ENCODE data around the gene ACVR1B.
"Not testable (repeated sequence)": the region's sequence is repeated elsewhere in the genome, so short reads cannot be mapped to it uniquely, and the experiment has no call there.

Gene ACVR1B

DNA sequence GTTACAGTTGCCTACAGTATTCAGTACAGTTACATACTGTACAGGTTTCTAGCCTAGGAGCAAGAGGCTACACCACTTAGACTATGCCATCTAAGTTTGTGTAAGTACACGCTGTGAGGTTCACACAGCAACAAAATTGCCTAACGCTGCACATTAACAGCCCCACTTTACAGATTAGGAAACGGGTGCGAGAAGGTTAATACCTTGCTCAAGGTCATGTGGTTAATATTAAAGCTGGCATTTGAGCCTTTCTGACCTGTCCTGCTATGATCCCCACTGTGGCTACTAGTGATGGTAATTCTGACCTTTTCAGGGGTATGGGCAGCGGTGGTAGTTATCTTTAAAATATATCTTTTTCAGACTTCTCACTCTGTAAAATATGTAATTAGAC lies 20.9 kb downstream of the ACVR1B start:
- no peak for DNase-seq

DNA sequence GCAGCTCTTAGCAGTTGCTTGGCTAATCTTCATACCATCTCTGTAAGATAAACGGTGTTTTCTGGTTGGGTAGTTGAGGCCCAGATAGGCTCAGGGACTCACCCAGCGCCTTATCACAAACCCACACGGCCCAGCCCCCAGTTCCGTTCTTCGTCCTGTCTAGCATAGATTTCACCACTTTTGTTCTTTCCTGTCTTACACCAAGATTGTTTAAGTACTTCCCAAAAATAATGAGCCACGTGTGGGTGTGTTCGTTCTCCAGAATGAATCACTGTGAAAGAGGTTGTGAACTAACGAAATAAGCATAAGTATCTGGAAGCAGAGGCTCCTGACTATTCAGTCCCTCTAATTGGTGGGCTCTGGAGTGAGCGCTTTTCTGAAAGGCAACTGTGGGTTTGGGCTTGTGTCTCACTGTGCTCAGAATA lies 21.4 kb downstream of the ACVR1B start:
- DNase-seq = peak; percentile 49 to 71

- DNase-seq = no peak
Measured at GRCh38 chr12:51973560-51973959, 22.1 kb downstream of the ACVR1B start.

DNA sequence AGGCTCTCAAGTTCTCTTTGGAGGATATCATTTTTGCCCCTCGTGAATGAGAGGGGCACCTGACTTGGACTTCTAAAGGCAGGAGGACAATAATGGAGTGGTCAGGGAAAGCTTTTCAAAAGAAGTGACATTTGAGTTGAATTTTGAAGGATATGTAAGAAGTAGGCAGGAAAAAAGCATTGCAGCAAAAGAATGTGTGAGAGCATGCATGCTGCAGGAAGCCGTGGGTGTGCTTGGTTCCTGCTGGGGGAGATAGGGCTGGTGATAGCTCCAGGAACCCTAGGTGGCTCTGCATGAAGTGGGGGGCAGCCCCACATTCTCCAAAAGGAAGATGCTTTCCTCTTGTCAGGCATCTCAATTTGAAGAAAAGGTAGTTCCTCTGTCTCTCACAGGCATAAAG lies 23.1 kb downstream of the ACVR1B start:
- no peak for DNase-seq

DNA sequence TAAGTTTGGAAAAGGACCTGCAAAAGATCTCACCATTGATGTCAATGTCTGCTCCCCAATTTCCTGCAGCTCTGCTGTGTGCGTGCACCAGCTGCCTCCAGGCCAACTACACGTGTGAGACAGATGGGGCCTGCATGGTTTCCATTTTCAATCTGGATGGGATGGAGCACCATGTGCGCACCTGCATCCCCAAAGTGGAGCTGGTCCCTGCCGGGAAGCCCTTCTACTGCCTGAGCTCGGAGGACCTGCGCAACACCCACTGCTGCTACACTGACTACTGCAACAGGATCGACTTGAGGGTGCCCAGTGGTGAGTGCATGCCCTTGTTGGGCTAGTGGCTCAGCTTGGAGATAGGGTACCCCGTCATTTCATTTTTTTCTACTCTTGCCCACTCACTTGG lies 23.7 kb downstream of the ACVR1B start:
- no peak for DNase-seq

- DNase-seq = no peak
Measured at GRCh38 chr12:51976376-51977160, 25.1 kb downstream of the ACVR1B start.

DNA sequence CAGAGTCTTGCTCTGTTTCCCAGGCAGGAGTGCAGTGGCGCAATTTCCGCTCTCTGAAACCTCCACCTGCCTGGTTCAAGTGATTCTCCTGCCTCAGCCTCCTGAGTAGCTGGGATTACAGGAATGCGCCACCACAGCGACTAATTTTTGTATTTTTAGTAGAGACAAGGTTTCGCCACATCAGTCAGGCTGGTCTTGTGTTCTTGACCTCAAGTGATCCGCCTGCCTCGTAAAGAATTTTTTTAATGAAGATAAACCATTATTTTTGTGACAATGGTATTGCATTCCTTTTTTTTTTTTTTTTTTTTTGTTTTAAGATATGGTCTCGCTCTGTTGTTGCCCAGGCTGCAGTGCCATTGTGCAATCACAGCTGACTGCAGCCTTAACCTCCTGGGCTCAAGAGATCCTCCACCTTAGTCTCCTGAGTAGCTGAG lies 25.8 kb downstream of the ACVR1B start:
- no peak for DNase-seq

DNA sequence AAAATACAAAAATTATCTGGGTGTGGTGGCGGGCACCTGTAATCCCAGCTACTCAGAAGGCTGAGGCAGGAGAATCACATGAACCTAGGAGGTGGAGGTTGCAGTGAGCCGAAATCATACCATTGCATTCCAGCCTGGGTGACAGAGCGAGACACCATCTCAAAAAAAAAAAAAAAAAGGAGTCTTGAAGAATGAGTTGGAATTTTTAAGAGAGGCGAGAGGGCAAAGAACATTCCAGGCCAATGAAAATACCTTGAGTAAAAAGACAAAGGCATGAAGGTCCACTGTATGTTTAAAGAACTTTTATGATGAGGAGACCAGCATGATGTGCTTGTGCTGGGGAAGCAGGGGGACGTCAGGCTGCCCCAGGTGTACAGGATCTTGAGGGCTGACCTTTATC lies 27.8 kb downstream of the ACVR1B start:
- not testable (repeated sequence) for DNase-seq

GRCh38 chr12:51980051-51980808 lies 28.7 kb downstream of the ACVR1B start:
- peak; percentile 62 to 71 for DNase-seq

GRCh38 chr12:51980809-51981127 lies 29.3 kb downstream of the ACVR1B start:
- DNase-seq = no peak

- DNase-seq = no peak
Measured at GRCh38 chr12:51984657-51985056, 33.2 kb downstream of the ACVR1B start.

- no peak for DNase-seq
Measured at GRCh38 chr12:51985154-51985835, 33.8 kb downstream of the ACVR1B start.

GRCh38 chr12:51986834-51987233 lies 35.3 kb downstream of the ACVR1B start:
- no peak for DNase-seq

- DNase-seq = no peak
Measured at GRCh38 chr12:51992246-51992645, 40.7 kb downstream of the ACVR1B start.

GRCh38 chr12:51994539-51994820 lies 43.0 kb downstream of the ACVR1B start:
- no peak for DNase-seq

DNA sequence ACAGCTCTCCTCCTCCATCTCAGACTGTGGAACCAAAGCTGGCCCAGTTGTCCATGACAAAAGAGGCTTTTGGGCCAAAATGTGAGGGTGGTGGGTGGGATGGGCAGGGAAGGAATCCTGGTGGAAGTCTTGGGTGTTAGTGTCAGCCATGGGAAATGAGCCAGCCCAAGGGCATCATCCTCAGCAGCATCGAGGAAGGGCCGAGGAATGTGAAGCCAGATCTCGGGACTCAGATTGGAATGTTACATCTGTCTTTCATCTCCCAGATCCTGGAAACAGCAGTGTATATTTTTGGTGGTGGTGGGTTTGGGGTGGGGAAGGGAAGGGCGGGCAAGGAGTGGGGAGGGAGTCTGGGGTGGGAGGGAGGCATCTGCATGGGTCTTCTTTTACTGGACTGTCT lies 43.5 kb downstream of the ACVR1B start:
- DNase-seq = no peak

DNA sequence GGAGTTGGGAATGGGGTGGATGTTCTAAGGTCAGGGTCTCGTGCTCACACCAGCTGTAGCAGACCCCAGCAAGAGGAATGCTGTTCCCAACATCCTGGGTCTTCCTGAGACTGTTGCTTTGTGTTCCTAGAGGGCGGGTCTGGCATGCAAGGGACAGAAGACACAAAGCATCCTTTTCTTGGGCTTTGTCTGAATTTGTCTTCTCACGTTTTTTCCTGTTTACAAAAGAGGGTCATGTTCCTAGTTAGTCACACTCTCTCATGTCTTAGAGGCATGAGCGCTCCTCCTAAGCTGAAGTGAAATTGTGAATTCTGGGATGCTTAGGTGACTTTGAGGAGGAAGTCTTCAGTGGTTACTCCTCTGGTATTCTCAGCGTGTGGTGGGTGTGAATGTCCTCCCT lies 45.6 kb downstream of the ACVR1B start:
- no peak for DNase-seq

DNA sequence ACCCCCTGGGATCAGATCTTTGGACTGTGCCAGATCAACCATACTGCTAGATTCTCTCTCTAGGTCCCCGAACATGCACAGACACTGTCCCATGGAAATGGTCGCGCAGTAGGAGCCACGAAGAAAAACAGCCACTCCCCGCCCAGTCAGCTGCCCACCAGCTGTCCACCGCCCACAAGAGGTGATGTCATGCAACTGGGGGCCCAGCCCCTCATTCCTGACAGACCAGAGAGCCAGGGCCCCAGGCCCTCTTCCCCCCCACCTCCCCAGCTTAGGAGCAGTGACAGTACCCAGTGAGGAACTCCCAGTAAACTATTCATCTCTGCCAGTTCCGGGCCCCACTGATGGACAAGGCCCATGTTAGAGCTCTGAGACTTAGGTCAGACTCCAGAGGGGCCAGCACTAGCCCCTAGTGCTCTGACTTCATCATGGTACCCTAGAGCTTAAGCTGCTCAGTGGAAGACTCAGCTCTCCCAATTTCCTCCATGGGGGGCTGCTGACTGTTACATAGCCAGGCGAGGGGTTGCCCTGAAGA lies 51.6 kb downstream of the ACVR1B start:
- DNase-seq = no peak

- DNase-seq = no peak
Measured at GRCh38 chr12:52003591-52003990, 52.1 kb downstream of the ACVR1B start.

DNA sequence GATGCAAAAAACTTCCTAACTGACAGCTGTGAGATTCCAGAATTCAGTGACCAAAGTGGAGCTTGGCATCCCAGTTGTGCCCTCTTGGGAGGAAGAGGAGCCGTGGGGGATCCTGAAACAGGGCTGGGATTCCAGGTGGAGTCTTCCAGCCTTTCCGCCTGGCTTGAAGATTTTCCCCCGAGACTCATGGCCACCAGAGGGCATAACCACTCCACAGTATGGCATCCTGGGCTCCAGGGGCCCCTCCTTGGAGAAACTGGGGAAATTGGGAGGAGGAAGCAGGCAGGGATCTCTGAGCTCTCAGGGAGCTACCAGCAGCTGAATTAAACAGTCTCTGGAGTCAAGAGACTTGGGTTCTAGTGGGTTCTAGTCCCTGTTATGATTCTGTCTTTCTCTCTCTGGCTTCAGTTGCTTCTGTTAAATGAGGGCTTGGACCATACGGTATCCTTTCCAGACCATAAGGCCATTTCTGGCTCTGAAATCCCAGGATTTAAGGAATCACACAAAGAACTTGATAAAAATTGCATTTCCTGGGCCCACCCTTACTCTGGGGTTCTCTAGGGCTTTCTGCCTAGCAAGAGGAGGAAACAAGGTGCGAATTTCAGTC lies 52.6 kb downstream of the ACVR1B start:
- no peak for DNase-seq

DNA sequence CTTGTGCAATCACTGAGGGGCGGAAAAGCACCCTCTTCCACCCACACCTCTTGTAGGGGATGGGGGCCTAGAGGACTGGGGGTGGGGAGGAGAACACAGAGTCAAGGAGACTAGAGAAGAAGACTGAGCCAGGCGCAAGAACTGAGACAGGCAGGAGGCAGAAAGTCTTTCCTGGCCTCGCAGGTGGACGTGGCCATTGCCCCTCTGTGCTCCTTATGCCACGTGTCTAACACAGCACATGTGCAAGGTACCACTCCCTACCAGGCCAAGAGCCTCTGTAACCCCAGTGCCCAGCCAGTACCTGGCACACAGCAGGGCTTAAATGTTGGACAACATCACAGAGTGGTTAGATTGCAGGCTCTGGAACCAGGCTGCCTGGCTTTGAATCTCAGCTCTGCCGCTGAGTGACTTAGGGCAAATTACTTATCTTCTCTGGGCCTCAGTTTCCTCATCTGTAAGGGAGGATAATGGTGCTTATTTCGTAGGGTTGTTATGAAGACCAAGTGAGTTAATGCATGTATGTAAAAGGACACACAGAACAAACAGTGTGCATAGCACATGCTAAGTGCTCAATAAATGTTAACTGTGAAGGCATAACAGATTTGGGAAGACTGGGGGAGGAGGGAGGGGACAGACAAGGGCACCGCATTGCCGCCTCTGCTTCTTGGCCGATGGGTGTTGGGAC lies 53.9 kb downstream of the ACVR1B start:
- no peak for DNase-seq

- DNase-seq = no peak
Measured at GRCh38 chr12:52005903-52006703, 54.6 kb downstream of the ACVR1B start.
